ENCODE data around the gene AATF. TPM values are rescaled to one million over a fixed set of nuclear protein-coding genes. Genes with fewer than 3 reads are reported as not detected.

The AATF gene
- total and polyA plus RNA-seq, 9 of the 15 experiments (the other 6 are each of a cell fraction or from before 2014, with no cell fraction given) = 34.5 to 133 (median 90.1) TPM

DNA sequence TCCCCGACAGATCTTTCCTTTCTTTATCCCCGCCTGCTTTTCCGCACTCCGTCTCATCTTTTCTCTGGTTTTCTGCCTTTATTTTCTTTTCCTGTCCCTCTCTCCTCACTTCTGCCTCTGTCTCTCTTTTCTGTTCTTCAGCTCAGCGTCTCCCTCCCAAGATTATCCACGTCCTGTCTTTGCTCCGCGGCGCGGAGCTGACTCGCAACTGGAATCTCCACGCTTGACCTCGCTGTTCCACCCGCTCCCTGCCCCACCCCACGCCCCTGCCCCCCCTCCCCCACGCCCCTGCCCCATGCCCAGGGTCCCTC is 16.4 kb upstream of the AATF start (continued):
- TF ChIP-seq, protein P1, sequence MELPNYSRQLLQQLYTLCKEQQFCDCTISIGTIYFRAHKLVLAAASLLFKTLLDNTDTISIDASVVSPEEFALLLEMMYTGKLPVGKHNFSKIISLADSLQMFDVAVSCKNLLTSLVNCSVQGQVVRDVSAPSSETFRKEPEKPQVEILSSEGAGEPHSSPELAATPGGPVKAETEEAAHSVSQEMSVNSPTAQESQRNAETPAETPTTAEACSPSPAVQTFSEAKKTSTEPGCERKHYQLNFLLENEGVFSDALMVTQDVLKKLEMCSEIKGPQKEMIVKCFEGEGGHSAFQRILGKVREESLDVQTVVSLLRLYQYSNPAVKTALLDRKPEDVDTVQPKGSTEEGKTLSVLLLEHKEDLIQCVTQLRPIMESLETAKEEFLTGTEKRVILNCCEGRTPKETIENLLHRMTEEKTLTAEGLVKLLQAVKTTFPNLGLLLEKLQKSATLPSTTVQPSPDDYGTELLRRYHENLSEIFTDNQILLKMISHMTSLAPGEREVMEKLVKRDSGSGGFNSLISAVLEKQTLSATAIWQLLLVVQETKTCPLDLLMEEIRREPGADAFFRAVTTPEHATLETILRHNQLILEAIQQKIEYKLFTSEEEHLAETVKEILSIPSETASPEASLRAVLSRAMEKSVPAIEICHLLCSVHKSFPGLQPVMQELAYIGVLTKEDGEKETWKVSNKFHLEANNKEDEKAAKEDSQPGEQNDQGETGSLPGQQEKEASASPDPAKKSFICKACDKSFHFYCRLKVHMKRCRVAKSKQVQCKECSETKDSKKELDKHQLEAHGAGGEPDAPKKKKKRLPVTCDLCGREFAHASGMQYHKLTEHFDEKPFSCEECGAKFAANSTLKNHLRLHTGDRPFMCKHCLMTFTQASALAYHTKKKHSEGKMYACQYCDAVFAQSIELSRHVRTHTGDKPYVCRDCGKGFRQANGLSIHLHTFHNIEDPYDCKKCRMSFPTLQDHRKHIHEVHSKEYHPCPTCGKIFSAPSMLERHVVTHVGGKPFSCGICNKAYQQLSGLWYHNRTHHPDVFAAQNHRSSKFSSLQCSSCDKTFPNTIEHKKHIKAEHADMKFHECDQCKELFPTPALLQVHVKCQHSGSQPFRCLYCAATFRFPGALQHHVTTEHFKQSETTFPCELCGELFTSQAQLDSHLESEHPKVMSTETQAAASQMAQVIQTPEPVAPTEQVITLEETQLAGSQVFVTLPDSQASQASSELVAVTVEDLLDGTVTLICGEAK (IDR thresholded peaks at IDR 0.05) = no peak
- TF ChIP-seq, protein P1 (CRISPR knock-in tag; IDR thresholded peaks at IDR 0.05) = no peak
